Measurements from ENCODE around the gene EEFSEC. TPM values are rescaled to one million over a fixed set of nuclear protein-coding genes. Genes with fewer than 3 reads are reported as not detected.
A peak's percentile ranks its signal among the peaks of the same experiment; 100 is the strongest.

Gene EEFSEC
- total and polyA plus RNA-seq, 2 of the 8 experiments (the other 6 are each of a cell fraction or from before 2014, with no cell fraction given), result 13.1 to 19.8 TPM

- no peak for TF ChIP-seq SAP30 (IDR thresholded peaks at IDR 0.05; ENCODE audit: insufficient read depth, insufficient replicate concordance, low read length)
- TF ChIP-seq KDM1A (IDR thresholded peaks at IDR 0.05; ENCODE audit: borderline replicate concordance, low read length), result peak; percentile 46; the same call in 1 of the 2 replicates
- TF ChIP-seq RNF2 (IDR thresholded peaks at IDR 0.05; ENCODE audit: borderline replicate concordance, low read depth, low read length, missing control alignments, poor library complexity, severe bottlenecking), result no peak
- TF ChIP-seq, protein P1, sequence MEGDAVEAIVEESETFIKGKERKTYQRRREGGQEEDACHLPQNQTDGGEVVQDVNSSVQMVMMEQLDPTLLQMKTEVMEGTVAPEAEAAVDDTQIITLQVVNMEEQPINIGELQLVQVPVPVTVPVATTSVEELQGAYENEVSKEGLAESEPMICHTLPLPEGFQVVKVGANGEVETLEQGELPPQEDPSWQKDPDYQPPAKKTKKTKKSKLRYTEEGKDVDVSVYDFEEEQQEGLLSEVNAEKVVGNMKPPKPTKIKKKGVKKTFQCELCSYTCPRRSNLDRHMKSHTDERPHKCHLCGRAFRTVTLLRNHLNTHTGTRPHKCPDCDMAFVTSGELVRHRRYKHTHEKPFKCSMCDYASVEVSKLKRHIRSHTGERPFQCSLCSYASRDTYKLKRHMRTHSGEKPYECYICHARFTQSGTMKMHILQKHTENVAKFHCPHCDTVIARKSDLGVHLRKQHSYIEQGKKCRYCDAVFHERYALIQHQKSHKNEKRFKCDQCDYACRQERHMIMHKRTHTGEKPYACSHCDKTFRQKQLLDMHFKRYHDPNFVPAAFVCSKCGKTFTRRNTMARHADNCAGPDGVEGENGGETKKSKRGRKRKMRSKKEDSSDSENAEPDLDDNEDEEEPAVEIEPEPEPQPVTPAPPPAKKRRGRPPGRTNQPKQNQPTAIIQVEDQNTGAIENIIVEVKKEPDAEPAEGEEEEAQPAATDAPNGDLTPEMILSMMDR (IDR thresholded peaks at IDR 0.05; ENCODE audit: control extremely low read depth in 1 of 3, insufficient read depth in 1 of 3, low read depth in 1 of 3, low read length in 3 of 3), result peak in 2 of 3 experiments; percentile 96 to 97; a peak in 3 of 4 replicates
Observed at GRCh38 chr3:128426128-128426921, 273.0 kb downstream of the EEFSEC start (continued).
